Stimulated activated CD4-positive, alpha-beta T cell treated with anti-CD3 and anti-CD28 coated beads, Interleukin-4, amount 100 ng/mL, for 24 hours (primary cell): ENCODE results near the gene ZNF175.
"Not testable (repeated sequence)": the region's sequence is repeated elsewhere in the genome, so short reads cannot be mapped to it uniquely, and the experiment has no call there.

Experiments used
- DNase-seq: peaks from one replicate; pipeline ENCODE4 v3.0.0-alpha.2; 2020

Gene ZNF175

DNA sequence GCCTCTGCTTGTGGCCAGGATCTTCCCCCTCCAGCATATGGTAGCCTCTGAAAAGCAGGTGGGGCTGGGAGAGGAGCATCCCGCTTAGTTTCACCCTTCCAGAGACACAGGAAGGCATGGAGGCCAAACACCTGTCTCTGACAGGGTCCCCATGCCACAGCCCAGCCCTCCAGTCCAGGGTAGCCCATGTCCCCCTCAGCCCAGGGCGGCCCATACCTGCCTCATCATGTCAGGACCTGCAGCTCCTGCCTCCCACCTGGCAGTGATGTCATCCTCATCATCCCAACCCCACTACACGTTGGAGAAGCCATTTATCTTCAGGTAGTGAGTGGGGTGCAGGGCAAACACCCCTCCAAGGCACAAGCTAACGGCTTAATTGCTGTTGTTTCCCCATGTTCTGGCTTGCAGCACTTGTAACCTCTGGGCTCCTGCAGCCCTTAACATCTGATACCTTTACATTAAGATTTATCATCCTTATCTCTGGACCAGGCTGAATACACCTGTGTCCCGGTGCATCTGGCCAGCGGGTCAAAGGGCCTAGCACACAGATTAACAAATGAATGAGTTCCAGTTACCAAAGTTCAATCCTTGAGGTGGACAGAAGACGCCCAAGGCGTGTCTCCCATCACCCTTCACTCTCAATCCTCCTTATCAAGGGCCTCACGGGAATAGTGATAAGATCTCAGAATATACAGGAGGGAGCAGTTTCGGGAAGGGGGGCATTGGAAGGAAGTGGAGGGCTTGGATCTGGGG lies 22.2 kb downstream of the ZNF175 start:
- no peak for DNase-seq

DNA sequence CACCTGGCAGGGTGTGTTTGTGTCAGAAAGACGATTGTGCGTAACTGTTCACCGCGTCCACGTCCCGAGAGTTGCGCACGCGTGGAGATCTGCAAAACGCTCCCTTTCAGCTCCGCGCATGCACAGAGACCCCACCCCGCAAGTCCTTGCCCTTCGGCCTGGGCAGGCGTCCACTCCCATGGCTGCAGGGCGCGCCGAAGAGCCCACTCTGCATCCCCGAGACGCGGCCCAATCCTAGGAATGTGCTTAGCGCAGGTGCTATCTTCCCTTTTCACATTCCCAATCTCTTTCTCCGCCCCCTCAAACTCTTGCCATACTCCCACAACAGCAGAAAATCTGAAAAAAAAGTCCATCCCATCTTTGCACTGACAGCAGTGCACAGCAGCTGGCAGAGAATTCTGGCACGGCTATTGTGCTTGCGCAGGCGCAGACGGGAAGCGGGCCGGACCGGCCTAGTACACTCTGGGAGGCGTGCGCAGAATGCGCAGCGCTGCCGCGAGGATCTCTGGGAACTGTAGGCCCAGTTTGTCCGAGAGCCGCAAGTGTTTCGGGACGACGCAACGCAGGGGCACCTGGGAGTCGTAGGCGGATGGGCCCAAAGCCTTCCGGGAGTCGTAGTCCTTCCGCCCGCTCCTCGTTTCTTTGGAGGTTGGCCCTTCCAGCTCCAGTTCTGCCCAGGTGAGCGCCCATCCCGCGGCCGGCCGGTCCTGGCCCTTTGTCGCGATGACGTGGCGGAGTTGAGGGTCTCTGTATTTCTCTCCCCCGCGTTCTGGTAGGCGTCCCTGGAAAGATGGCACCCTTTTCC lies 23.1 kb downstream of the ZNF175 start:
- DNase-seq: peak; percentile 97

DNA sequence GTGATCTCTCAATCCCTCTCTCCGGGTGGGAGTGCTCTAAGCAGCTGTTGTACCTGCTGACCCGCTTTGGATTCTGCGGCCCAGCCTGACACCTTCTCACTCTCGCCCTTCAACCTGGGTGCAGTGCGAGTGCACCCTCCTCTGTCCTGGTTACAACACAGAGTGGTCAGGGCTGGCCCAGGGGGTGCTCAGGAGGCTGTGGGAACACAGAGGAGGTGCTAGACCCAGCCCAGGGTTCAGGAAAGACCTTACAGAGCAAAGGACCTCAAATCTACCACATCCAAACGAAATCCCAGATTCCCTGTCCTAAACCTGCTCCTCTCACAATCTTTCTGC lies 23.7 kb downstream of the ZNF175 start:
- DNase-seq: no peak

DNA sequence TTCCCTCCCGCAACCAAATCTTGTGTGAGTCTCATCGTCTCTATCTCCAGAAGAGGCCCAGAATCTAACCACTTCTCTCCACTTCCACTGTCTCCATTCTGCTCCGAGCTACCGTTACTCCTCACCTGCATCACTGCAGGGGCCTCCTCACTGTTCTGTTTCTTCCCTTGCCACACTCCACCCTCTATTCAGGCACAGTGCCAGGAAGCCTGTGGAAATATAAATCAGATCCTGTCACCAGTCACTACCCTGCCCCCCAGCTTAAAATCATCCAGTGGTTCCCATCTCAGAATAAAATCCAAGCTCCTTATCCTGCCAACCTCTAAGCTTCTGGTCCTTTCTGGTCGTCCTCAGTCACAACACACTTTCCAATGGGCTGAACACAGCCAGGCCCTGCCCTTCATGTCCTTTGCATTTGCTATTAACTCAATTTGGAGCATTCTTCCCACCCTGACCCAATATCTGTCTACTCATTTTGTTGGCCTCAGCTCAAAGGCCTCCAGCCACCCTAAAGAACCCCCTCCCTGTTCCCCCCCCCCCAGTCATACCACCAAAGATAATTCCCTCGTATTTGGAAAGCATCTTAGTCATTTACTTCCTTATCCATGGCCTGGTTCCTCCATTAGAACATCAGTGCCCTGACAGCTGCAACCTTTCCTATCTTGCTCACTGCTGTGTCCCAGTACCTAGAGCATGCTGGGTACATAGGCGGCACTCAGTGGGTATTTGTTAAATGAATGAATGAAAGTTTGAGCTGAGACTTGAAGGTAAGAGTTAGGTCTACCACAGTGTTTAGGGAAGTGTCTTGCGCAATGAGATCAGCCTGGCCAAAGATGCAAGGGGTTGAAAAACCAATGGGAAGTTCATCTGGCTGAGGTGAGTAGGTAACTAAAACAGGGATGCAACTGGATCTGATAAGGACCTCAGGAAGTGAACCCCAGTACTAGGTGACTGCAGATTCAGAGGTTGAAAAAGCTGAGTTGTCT lies 24.4 kb downstream of the ZNF175 start:
- no peak for DNase-seq

DNA sequence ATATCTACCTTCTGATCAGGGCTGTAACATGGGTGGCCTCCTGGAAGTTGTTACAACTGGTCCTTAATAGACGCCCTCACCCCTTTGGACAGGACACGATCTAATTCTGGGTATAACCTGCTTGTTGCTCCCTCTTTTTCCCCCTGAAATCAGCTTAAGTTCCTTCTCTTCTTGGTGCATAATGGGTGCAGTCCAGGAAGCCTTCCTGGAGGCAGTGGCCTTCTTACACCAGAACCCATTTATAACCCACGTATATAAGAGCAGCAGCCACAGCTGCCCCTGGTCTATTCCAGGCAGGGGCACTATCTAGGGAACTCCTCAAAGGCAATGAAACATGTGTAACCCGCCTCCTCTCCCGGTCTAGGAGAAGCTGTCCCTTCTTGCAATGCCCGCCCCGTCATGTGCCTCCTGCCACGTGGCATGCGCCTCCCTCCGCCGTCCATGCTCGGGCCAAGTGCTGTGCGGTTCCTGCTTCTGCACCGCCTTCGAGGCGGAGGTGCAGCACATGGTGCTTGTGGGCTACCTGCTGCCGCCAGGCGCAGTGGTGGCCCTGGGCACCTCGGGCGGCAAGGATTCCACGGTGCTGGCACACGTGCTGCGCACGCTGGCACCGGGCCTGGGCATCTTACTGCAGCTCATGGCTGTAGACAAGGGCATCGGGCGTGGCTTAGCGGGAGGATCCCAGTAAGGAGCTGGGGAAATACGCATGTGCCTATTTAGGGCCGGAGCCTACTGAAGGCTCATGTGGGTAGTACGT lies 27.3 kb downstream of the ZNF175 start:
- no peak for DNase-seq

DNA sequence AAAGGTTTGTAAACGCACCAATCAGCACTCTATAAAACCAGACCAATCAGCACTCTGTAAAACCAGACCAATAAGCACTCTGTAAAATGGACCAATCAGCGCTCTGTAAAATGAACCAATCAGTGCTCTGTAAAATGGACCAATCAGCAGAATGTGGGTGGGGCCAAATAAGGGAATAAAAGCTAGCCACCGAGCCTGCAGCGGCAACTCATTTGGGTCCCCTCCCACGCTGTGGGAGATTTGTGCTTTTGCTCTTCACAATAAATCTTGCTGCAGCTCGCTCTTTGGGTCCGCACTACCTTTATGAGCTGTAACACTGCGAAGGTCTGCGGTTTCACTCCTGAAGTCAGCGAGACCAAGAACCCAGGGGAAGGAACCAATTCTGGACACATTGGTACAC lies 28.0 kb downstream of the ZNF175 start:
- DNase-seq: no peak

DNA sequence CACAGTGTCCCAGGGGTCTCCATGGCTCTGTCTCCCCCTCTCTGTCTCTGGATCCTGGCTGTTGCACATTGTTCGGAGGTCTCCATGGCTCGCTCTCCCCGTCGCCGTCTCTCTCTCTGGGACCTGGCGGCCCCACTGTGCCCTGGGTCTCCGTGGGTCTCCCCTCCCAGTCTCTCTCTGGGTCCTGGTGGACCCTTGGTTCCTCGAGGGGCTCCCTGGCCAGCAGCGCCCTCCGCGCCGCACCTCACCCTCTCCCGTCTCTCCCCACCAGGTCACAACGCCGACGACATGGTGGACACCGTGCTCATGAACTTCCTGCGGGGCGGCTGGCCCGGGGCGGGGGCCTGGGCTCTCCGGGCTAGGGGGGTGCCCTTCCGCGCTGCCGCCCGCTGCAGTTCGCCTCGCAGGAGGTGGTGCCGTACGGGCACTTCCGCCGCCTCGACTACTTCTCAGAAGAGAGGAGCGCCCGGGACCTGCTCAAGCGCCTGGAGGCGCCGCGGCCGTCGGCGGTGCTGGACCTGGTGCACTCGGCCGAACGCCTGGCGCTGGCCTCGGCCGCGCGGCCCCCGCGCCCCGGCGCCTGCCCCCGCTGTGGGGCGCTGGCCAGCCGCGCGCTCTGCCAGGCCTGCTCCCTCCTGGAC lies 30.0 kb downstream of the ZNF175 start:
- DNase-seq: no peak

DNA sequence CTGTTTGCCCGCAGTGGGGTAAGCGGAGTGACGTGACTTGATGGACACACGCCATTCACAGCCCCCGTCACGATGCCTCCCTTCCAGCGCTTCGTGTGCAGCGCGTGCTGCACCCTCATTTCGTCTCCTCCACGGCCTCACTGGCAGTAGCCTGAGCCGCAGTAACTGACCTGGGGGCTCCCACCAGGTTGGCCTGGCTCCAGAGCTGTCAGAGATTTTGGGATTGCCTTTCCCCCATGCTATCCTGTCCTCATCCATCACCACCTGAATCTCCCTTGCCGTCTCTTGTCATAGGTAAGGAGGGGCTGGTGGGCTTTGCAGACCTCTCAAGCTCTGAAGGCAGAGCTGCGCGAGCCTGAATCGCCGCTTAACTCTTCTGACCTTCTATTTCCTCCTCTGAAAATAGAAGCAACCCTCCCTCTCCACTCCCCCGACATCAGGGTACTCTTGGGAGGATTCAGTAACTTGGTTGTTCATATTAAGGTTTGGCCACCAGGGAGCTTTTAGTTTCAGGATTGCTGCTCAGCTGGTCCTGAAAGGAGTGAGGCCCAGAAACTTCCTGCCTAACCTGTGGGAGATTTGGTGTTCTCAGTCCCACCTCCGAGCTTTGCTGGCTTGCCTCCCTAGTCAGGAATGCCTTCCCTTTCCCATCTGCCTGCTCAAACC lies 31.2 kb downstream of the ZNF175 start:
- no peak for DNase-seq

DNA sequence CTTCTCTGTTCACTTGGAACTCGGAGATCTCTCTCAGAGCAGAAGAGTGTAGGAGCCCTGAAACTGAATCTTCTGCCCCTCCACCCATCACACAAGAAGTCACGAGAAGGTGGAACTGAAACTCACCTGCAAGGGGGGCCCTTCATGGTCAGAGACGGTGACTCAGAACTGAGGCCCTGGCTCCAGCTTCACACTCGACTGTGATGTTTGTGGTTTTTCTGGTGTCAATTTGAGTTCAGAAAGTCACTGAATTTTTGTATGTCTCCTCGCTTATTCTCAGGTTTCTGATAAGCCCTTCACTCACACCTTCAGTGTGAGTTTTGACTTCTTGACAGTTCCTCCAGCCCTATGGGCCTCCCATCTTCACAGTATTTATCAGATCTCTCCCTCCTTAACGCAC lies 36.0 kb downstream of the ZNF175 start:
- DNase-seq: peak; percentile 40

DNA sequence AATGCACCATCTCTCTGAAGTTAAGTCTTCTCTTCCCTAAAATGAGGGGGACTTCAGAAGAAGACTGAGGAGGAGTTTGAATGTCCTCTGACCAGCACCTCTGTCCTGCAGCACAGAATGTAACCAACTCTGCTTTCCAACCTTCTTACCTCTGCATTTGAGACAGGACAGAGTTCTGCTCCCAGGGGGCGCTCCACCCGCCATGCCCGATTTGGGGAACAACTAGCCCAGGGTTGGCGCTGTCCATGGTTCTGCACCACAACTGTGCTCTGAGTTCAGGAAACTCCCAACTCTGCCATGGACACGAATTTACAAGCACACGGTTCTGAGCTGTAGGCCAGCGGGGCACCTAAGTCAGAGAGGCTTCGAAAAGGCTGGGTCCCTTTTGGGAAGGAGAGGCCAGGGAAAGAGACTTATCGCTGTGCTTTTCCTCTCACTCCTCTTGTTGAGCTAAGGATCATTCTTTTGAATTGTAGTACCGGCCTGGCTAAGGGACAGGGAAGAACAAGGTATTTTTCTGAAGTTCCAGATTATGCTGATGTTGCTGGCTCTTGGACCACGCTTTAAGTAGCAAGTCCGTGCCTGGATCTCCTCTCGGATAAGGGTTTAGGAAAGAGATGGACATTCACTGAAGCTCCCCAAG lies 37.0 kb downstream of the ZNF175 start:
- DNase-seq: peak; percentile 67

DNA sequence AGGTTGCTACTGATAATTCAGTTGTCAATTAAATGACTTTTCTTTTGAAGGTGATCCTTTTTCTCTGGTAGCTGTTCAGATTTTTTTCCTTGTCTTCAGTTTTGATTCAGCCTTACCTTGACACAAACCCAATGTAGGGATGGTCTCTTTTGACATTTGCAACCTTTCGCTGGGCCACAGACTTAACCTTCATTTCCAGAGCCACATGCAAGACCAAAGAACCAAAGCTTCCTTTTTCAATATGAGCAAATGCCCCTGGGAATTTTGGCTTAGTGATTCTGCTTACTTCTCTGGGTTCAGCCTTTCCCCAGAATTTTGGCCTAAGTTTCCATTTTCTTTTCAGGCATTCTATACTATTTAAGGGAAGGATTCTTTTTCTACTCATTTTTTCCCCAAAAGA lies 39.5 kb downstream of the ZNF175 start:
- DNase-seq: no peak

DNA sequence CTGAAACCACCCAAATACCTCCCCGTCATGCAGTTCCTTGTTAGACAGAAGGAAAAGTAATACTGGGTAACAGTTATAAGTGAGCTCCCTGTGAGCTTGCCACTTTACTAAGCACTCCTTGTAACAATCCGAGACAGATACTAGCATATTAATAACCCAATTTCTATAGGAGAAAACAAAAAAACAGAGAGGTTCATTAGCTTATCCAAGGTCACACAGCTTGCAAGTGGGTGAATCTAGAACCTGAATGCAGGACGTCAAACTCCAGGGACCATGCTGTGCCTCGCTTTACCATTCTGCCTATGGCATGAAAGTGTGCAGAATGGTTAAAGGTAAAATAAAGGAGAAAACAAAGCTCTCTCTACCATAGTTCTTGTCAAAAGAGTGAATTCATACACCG lies 43.7 kb downstream of the ZNF175 start:
- no peak for DNase-seq

DNA sequence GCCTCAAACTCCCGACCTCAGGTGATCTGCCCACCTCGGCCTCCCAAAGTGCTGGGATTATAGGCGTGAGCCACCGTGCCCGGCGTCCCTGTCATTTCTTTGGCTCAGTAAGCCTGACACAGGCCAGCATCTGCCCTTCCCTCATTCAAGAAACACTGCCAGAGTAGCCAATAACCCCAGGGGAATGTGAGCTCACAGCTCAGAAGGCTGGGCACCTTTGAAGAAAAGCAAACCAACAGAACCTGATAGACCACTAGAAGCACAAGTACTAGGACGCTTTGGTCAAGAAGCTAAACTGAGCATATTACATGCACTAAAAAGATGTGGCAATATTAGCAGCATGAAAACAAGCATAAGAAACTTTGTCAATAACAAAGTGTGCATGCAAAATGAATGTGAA lies 44.9 kb downstream of the ZNF175 start:
- DNase-seq: no peak

DNA sequence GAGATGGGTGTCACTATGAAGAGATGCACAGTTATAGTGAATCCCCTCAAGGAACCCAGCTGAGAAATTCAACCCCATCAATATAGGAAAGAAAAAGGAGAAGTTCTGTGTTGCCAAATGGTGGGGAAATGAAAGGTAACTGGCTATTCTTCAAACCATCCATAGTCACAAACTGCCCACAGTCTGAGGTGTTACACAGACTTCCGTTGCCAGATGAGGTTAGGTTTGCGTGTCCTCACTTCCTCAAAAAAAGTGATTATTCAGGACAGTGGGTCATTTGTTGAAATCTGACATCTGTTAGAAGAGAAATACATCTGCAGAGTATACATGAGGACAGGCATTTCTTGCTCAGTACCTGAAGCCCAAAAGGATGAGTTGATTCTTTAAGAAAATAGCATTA lies 50.1 kb downstream of the ZNF175 start:
- DNase-seq: no peak

DNA sequence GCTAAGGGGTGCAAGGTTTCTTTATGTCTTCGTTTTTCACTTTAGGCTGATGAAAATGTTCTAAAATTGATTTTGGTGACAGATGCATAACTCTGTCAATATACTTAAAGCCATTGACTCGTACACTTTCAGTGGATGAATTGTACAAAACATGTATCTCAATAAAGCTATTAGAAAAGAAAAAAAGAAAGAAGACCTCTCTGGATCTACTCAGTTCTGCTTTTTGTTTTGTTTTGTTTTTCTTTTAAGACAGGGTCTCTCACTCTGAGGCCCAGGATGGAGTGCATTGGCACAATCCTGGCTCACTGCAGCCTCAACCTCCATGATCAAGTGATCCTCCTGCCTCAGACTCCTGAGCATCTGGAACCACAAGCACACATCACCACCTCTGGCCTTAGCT lies 55.6 kb downstream of the ZNF175 start:
- no peak for DNase-seq

DNA sequence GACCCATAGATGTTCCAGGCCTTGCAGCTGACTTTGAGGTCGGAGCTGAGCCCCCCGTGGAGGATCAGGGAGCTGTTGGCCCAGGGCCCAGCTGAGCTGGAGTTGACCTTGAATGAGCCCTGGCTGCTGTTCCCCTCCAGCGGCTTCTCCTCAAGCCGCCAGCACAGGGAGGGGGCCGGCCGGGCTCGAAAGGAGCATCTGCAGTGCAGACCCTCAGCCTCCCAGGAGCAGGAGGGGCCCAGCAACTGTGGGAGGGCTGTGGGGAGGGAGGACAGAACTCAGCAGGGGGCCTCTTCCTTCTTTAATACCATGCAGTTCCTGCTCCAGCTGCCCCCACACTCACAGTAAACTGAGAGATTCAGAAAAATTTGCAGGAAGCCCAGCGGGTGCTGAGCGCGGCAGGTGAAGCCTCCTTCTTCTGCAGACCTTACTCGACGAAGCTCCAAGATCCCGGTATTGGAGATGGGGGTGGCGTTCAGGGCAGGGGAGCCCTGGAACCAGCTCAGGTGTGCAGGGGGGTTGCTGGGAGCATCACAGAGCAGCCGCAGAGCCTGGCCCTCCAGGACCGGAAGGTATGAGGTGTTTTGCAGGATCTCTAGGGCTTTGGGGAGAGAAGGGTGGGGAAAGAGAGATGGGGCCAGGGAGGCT lies 56.5 kb downstream of the ZNF175 start:
- no peak for DNase-seq

DNA sequence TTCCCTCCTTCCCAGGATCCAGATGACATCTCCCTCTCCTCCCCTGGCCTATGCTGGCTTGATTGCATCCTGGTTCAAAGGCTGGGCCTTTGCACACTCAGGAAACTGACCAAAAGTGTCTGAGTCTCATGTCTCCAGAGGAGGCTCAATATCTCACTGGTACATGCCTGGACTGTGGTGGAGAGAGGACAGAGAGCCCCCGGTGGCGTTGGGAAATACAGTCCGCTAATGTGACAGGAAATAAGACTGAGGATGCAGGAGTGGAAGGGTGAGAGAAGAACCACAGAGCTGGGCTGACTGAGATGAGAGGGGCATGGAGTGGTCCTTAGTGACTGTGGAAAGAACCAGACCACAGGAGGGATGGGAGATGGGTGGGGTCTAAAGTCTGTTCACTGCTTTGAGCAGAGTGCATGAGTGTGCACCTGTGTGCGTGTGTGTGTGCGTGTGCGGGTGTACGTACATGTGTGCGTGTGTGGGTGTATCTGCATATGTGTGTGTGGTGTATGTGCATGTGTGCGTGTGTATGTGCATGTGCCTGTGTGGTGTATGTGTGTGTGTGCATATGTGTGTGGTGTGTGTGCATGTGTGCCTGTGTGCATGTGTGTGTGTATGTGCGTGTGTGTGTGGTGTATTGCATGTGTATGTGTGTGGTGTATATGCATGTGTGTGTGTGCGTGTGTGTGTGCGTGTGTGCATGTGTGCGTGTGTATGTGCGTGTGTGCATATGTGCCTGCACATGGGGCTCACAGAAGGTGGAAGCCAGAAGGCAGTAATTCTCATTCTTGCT lies 57.3 kb downstream of the ZNF175 start:
- DNase-seq: no peak

DNA sequence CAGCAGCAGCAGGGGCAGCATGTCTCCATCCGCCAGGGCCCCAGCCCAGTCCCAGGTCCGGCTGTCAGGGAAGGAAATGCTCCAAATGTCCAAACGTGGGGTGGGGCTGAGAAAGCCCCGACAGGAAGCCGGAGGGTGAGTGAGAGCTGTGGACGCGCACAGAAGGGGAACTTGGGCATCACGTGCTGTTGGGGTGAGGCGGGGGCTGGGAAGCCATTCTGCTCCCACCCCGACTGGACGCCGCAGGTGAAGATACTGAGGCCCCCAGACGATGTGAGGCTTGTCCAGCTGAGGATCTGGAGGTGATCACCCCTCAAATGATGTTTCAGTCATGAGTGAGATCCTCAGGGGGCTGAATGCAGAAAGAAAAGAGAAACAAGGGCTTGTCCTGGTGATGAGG lies 59.2 kb downstream of the ZNF175 start, which contains the start of gene SIGLEC5:
Gene SIGLEC5 (minus strand): TSS at position 87 of the 400 bp plus-strand sequence. CDS start 66 bp downstream, at position 21.
- DNase-seq: not testable (repeated sequence)

DNA sequence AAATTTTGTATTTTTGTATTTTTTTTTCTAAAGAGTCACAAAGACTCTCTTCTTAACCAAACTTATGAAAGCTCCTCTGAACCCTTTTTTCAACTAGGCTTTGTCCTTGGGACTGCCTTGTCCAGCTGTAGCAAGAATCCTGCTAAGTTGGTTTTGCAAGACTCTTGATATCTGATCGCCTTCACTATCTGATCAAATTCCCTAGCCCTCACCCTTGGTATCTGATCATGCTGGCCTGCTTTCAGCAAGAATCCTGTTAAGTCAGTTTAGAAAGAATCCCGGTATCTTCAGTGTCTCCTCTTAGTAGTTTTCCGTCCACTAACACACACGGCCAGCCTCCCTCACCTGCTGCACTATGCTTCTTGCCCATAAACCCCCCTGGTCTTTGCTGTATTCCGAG lies 61.0 kb downstream of the ZNF175 start:
- DNase-seq: no peak
